ENCODE results near the gene NTRK2. TPM values are rescaled to one million over a fixed set of nuclear protein-coding genes. Genes with fewer than 3 reads are reported as not detected.

NTRK2 gene
- total RNA-seq, 2 experiments from 2014 or later, result 0.06 TPM; not detected in 1

DNA sequence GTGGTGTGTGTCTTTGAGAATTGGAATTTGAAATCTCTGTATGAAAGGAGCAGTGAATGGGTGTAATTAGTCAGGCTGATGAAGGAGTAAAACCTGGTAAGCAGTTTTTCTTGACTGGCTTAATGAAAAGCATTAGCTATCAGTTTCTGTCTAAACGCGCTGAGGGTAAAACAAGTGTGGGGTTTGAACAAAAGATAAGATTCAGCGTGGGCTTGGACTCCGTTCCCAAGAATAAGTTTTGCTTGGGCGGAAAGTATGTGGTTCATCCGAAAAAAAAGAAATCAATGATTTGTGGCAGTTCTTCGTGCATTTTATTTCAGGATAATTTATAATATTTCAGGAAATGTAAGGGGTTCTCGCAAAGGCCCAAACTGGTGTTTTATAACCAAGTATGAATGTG, 217.3 kb downstream of the NTRK2 start:
- Histone ChIP-seq H3K36me3 (ENCODE audit: insufficient read depth, low read length) (no peaks in the 10 kb centered on the region), H3K4me1 (ENCODE audit: insufficient read depth, low read length, poor library complexity, severe bottlenecking) (no peaks in the 10 kb centered on the region), H3K4me2 (ENCODE audit: low read length) (no peak overlapping the region), H3K9me3 (ENCODE audit: low read length) (no peaks in the 10 kb centered on the region), H3K27ac (ENCODE audit: low read depth, low read length, poor library complexity, severe bottlenecking) (no peak overlapping the region), H3K4me3 (ENCODE audit: low read depth, low read length, poor library complexity, severe bottlenecking) (no peak overlapping the region), H2AFZ (ENCODE audit: low read length) (no peak overlapping the region), H3K9me2 (ENCODE audit: insufficient read depth, low read length) (no peaks in the 10 kb centered on the region), H4K20me1 (ENCODE audit: insufficient read depth, low read length) (no peaks in the 10 kb centered on the region), H3K79me2 (ENCODE audit: insufficient read depth, low read depth, low read length) (no peaks in the 10 kb centered on the region)
- CTCF ChIA-PET (ENCODE audit: unreplicated experiment), result no interaction called here
- intact Hi-C loops (cut with micrococcal nuclease; ENCODE audit: unreplicated experiment), result no loop called here
- no TSS peak for BruUV-seq (replicated peaks)
- no peak for DNase-seq (ENCODE audit: low spot score)
- POLR2A ChIA-PET, result no interaction called here
- TF ChIP-seq EZH2phosphoT487 (IDR thresholded peaks at IDR 0.05; ENCODE audit: borderline replicate concordance, low read depth, low read length) (no peak), CTCF (conservative IDR thresholded peaks at IDR 0.05; ENCODE audit: low read length) (no peak)

- no TSS peak for BruUV-seq (replicated peaks)
- no peaks in the 10 kb centered on the region for H3K9me3 ChIP-seq (ENCODE audit: low read length)
- H3K9me2 ChIP-seq (ENCODE audit: insufficient read depth, low read length), result no peaks in the 10 kb centered on the region
- no peak overlapping the region for H3K4me3 ChIP-seq (ENCODE audit: low read depth, low read length, poor library complexity, severe bottlenecking)
- no peak overlapping the region for H3K4me2 ChIP-seq (ENCODE audit: low read length)
- no peak for DNase-seq (ENCODE audit: low spot score)
- no peaks in the 10 kb centered on the region for H3K4me1 ChIP-seq (ENCODE audit: insufficient read depth, low read length, poor library complexity, severe bottlenecking)
- intact Hi-C loops (cut with micrococcal nuclease; ENCODE audit: unreplicated experiment), result no loop called here
- no peaks in the 10 kb centered on the region for H3K79me2 ChIP-seq (ENCODE audit: insufficient read depth, low read depth, low read length)
- CTCF ChIA-PET (ENCODE audit: unreplicated experiment), result no interaction called here
- H3K36me3 ChIP-seq (ENCODE audit: insufficient read depth, low read length), result no peaks in the 10 kb centered on the region
- TF ChIP-seq CTCF (conservative IDR thresholded peaks at IDR 0.05; ENCODE audit: low read length), result no peak
- no peak for TF ChIP-seq EZH2phosphoT487 (IDR thresholded peaks at IDR 0.05; ENCODE audit: borderline replicate concordance, low read depth, low read length)
- H2AFZ ChIP-seq (ENCODE audit: low read length), result no peak overlapping the region
- H3K27ac ChIP-seq (ENCODE audit: low read depth, low read length, poor library complexity, severe bottlenecking), result no peak overlapping the region
- no peaks in the 10 kb centered on the region for H4K20me1 ChIP-seq (ENCODE audit: insufficient read depth, low read length)
- POLR2A ChIA-PET, result interaction anchor here (0.7 kb wide), 1 partner anchor 16 kb away, joined by 3 read pairs; no protein-coding TSS in a partner anchor
These were observed 222.4 kb downstream of the NTRK2 start for GRCh38 chr9:84891924-84892323.

DNA sequence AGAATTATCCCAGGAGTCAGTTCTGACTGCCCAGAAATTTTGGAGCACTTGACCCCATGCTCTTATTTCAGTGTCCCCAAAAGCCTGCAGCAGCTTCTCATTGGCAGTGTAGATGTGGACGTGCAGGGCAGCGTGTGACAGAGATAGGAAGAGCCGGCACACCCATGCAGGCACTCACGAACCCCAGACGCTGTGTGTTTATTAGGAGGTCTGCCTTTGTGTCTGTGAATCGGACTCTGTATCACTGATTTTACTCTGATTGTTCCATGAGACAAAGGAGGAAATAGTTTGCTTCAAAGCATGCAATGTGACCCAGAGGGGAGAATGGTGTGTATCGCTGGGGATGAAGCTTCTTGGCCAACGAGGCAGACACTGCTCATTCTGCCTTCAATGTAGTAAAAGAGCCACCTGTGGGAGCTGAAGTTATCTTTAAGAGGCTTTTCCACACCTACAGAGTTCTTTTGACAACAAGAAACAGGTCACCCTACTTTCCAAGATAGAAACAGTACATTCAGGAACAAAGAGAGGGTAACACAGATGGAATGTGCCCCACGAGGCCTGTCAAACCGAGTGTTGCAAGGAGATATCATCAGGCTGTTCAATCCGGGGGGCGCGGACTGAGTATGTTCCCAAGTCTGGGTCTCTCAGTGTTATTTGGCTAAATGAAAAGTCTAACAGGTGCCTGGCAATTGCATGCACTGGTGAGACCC, 224.0 kb downstream of the NTRK2 start:
- H3K27ac ChIP-seq (ENCODE audit: low read depth, low read length, poor library complexity, severe bottlenecking), result no peak overlapping the region
- ChIA-PET POLR2A (no interaction called here), CTCF (ENCODE audit: unreplicated experiment) (no interaction called here)
- TF ChIP-seq CTCF (conservative IDR thresholded peaks at IDR 0.05; ENCODE audit: low read length) (no peak), EZH2phosphoT487 (IDR thresholded peaks at IDR 0.05; ENCODE audit: borderline replicate concordance, low read depth, low read length) (no peak)
- no peak overlapping the region for H2AFZ ChIP-seq (ENCODE audit: low read length)
- H3K4me3 ChIP-seq (ENCODE audit: low read depth, low read length, poor library complexity, severe bottlenecking), result no peak overlapping the region
- no TSS peak for BruUV-seq (replicated peaks)
- no peak overlapping the region for H3K4me2 ChIP-seq (ENCODE audit: low read length)
- no peaks in the 10 kb centered on the region for H3K9me2 ChIP-seq (ENCODE audit: insufficient read depth, low read length)
- no peaks in the 10 kb centered on the region for H3K4me1 ChIP-seq (ENCODE audit: insufficient read depth, low read length, poor library complexity, severe bottlenecking)
- no peaks in the 10 kb centered on the region for H4K20me1 ChIP-seq (ENCODE audit: insufficient read depth, low read length)
- H3K9me3 ChIP-seq (ENCODE audit: low read length), result no peaks in the 10 kb centered on the region
- intact Hi-C loops (cut with micrococcal nuclease; ENCODE audit: unreplicated experiment), result no loop called here
- DNase-seq (ENCODE audit: low spot score), result no peak
- no peaks in the 10 kb centered on the region for H3K79me2 ChIP-seq (ENCODE audit: insufficient read depth, low read depth, low read length)
- H3K36me3 ChIP-seq (ENCODE audit: insufficient read depth, low read length), result no peaks in the 10 kb centered on the region

All from OCI-LY7 (cell line).